Right cardiac atrium (tissue), 5 donors: Measurements from ENCODE around the gene UAP1. TPM values are rescaled to one million over a fixed set of nuclear protein-coding genes. Genes with fewer than 3 reads are reported as not detected.

Source experiments
- polyA plus RNA-seq: library from polyadenylated mRNA; stranded (reverse); fragments of 200-250 nt; gene quantifications from one replicate; pipeline ENCODE4 v1.2.3, GENCODE V29; 2013
- total RNA-seq, 4 donors: library from RNA; stranded (reverse); fragmentation: NEBNext Ultra II Directional; extraction: Animal tissue kit (Norgen Biotek cat#: 25700); gene quantifications; one replicate each; pipeline ENCODE4 v1.2.1, GENCODE V29; 2021
- donor health status: healthy with polysubstance abuse.
- donor health status: DM: no; HTN: yes; CAD: no.
- donor health status: DM: no; HTN: no; CAD: no.
- donor health status: DM: no; HTN: yes; CAD: no; lungs with severe emphysema.
- donor health status: DM: yes; HTN: yes; CAD: no.

UAP1 gene
- total and polyA plus RNA-seq, 5 donors, result 23.9 to 51.4 (median 32.7) TPM

Other genes with a start within 250 kb of the UAP1 start
- gene SPATA46, start 184.9 kb upstream of the UAP1 start, total RNA-seq, result not detected
- not detected for gene SPATA46, start 184.9 kb upstream of the UAP1 start, polyA plus RNA-seq
- gene C1orf226, start 180.0 kb upstream of the UAP1 start, total RNA-seq, result 1 to 10 TPM; 1.0 to 5.7 (median 4.9) TPM
- 2.4 TPM for gene C1orf226, start 180.0 kb upstream of the UAP1 start, polyA plus RNA-seq
- gene SH2D1B, start 149.6 kb upstream of the UAP1 start, total RNA-seq, result under 1 TPM in 2 of 4 donors, not detected in 2; 0.11 to 0.35 TPM
- 0.05 TPM for gene SH2D1B, start 149.6 kb upstream of the UAP1 start, polyA plus RNA-seq
- gene UHMK1, start 63.9 kb upstream of the UAP1 start, total RNA-seq, result 10 to 100 TPM; 23.9 to 26.3 (median 25.3) TPM
- gene UHMK1, start 63.9 kb upstream of the UAP1 start, polyA plus RNA-seq, result 8.4 TPM
- gene DDR2, start 70.7 kb downstream of the UAP1 start, total RNA-seq, result 10 to 100 TPM; 57.7 to 82.1 (median 67.4) TPM
- 12.8 TPM for gene DDR2, start 70.7 kb downstream of the UAP1 start, polyA plus RNA-seq
- 1 to 10 TPM; 5.2 to 7.3 (median 6.2) TPM for gene HSD17B7, start 229.0 kb downstream of the UAP1 start, total RNA-seq
- 5.3 TPM for gene HSD17B7, start 229.0 kb downstream of the UAP1 start, polyA plus RNA-seq